ENCODE measurements around the gene NEURL1B.

GRCh38 chr5:172642926-172643871 lies 2.1 kb downstream of the NEURL1B start:
- TF ChIP-seq, protein P1, sequence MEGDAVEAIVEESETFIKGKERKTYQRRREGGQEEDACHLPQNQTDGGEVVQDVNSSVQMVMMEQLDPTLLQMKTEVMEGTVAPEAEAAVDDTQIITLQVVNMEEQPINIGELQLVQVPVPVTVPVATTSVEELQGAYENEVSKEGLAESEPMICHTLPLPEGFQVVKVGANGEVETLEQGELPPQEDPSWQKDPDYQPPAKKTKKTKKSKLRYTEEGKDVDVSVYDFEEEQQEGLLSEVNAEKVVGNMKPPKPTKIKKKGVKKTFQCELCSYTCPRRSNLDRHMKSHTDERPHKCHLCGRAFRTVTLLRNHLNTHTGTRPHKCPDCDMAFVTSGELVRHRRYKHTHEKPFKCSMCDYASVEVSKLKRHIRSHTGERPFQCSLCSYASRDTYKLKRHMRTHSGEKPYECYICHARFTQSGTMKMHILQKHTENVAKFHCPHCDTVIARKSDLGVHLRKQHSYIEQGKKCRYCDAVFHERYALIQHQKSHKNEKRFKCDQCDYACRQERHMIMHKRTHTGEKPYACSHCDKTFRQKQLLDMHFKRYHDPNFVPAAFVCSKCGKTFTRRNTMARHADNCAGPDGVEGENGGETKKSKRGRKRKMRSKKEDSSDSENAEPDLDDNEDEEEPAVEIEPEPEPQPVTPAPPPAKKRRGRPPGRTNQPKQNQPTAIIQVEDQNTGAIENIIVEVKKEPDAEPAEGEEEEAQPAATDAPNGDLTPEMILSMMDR (conservative IDR thresholded peaks at IDR 0.05) = no peak
- no peak for TF ChIP-seq ZFX (IDR thresholded peaks at IDR 0.05)
